ENCODE measurements around the gene TAGLN3. TPM values are rescaled to one million over a fixed set of nuclear protein-coding genes. Genes with fewer than 3 reads are reported as not detected.
"Not testable (repeated sequence)": the region's sequence is repeated elsewhere in the genome, so short reads cannot be mapped to it uniquely, and the experiment has no call there.

TAGLN3 gene
- total RNA-seq, 1 donor from 2014 or later: 151 TPM

GRCh38 chr3:112010636-112011035 lies 11.9 kb downstream of the TAGLN3 start:
- DNase-seq: no peak

- no peak for DNase-seq
Observed at GRCh38 chr3:112011376-112011940, 12.7 kb downstream of the TAGLN3 start.

GRCh38 chr3:112012205-112012992 lies 13.7 kb downstream of the TAGLN3 start:
- DNase-seq: no peak

GRCh38 chr3:112013058-112013783 lies 14.5 kb downstream of the TAGLN3 start:
- peak; percentile 48 for DNase-seq

GRCh38 chr3:112013784-112014143 lies 15.0 kb downstream of the TAGLN3 start:
- no peak for DNase-seq

- DNase-seq: no peak
Observed at GRCh38 chr3:112017091-112017490, 18.4 kb downstream of the TAGLN3 start.

- DNase-seq: no peak
Observed at GRCh38 chr3:112018712-112019111, 20.0 kb downstream of the TAGLN3 start.

- no peak for DNase-seq
Observed at GRCh38 chr3:112019716-112020115, 21.0 kb downstream of the TAGLN3 start.

- DNase-seq: no peak
Observed at GRCh38 chr3:112020674-112021085, 22.0 kb downstream of the TAGLN3 start.

- DNase-seq: no peak
Observed at GRCh38 chr3:112027142-112027541, 28.4 kb downstream of the TAGLN3 start.

- no peak for DNase-seq
Observed at GRCh38 chr3:112027826-112028225, 29.1 kb downstream of the TAGLN3 start.

GRCh38 chr3:112030901-112031300 lies 32.2 kb downstream of the TAGLN3 start:
- no peak for DNase-seq

GRCh38 chr3:112032098-112032731 lies 33.5 kb downstream of the TAGLN3 start:
- no peak for DNase-seq

- no peak for DNase-seq
Observed at GRCh38 chr3:112034436-112034835, 35.7 kb downstream of the TAGLN3 start, which contains the start of gene TMPRSS7. TSS of gene TMPRSS7 (plus strand) at chr3:112034736. CDS start at chr3:112034846, 110 bp downstream.

GRCh38 chr3:112035241-112035640 lies 36.5 kb downstream of the TAGLN3 start:
- DNase-seq: no peak

GRCh38 chr3:112037194-112037593 lies 38.5 kb downstream of the TAGLN3 start:
- not testable (repeated sequence) for DNase-seq

GRCh38 chr3:112038863-112039262 lies 40.1 kb downstream of the TAGLN3 start:
- no peak for DNase-seq

- DNase-seq: no peak
Observed at GRCh38 chr3:112041321-112041720, 42.6 kb downstream of the TAGLN3 start.

- no peak for DNase-seq
Observed at GRCh38 chr3:112042842-112043280, 44.1 kb downstream of the TAGLN3 start.

GRCh38 chr3:112043621-112044201 lies 45.0 kb downstream of the TAGLN3 start:
- no peak for DNase-seq

GRCh38 chr3:112046599-112046998 lies 47.9 kb downstream of the TAGLN3 start:
- no peak for DNase-seq

GRCh38 chr3:112047264-112047663 lies 48.5 kb downstream of the TAGLN3 start:
- no peak for DNase-seq

Data from occipital lobe (tissue), 2 donors.